Measurements from ENCODE around the gene PRKCH.
A peak's percentile ranks its signal among the peaks of the same experiment; 100 is the strongest.

Gene PRKCH

GRCh38 chr14:61535458-61535857 is 214.1 kb downstream of the PRKCH start:
- Histone ChIP-seq H3K4me2 (ENCODE audit: low read length) (no peak overlapping the region), H3K79me2 (ENCODE audit: control insufficient read depth, insufficient read depth, low read length) (no peaks in the 10 kb centered on the region), H2BK120ac (ENCODE audit: low read depth, low read length) (no peak overlapping the region), H3K79me1 (ENCODE audit: low read length) (no peaks in the 10 kb centered on the region), H4K5ac (ENCODE audit: low read length) (no peak overlapping the region), H3K4me1 (ENCODE audit: control insufficient read depth, low read depth, low read length) (peaks cover 2% of the 10 kb centered on the region), H3K4me3 (ENCODE audit: low read length) (no peak overlapping the region), H4K8ac (ENCODE audit: low read depth, low read length) (no peak overlapping the region), H3K27ac (ENCODE audit: low read depth, low read length) (no peak overlapping the region), H3K27me3 (ENCODE audit: insufficient read depth, low read length, poor library complexity) (no peaks in the 10 kb centered on the region), H3K23ac (ENCODE audit: low read length) (no peak overlapping the region), H3K18ac (ENCODE audit: low read length) (no peak overlapping the region), H3K9ac (ENCODE audit: low read length) (no peak overlapping the region), H2BK5ac (ENCODE audit: low read length) (no peak overlapping the region), H2AK5ac (ENCODE audit: low read length) (no peak overlapping the region), H3K36me3 (ENCODE audit: control insufficient read depth, insufficient read depth, low read length) (no peaks in the 10 kb centered on the region), H3K4ac (ENCODE audit: low read depth, low read length) (no peak overlapping the region), H2BK15ac (replicated peaks; ENCODE audit: low read depth) (no peak overlapping the region), H3K56ac (ENCODE audit: low read length) (no peak overlapping the region)
- DNase-seq = no peak
- no CpG with 5 or more reads among the region's 4 CpGs for WGBS (ENCODE audit: extremely low coverage, insufficient coverage, low lambda C conversion rate)

DNA sequence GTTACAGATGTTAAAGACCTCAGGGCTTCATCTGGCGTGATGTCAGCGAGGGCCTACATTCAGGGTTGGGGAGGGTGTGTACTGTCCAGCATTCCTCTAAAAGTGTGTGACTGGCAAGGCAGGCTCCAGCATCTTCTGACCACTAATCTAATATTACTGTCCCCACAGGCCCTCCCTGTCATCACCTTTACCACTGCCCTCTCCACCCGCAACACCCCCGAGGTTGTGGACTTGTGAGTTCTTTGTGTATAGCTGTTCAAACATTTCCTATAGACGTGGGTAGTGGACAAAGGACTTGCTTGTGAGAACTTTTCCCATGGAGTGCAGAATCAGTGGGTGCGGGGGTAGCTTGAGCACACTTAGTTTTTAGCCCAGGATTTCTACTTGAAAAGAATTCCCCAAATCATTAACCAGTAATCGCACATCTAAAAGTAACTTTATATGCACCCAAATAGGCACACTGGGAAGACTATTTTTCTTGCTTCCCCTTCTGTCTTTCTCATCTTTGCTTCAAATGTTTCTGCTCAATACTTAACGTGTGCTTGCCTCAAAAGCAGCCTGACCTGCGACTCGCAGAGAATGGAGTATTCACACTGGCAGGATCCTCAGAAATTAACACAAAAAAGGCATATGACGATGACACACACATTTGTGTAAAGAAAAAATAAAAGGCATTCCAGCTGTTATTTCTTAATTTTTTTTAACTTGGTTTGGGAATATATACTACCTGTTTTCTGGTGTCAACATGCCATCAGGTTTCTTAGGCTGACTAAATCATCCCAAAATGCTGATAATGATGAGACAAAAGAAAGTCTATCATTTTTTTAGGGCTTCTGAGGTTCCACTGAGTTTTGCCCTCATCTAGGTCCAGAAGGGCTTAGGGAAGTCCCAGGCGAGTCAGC is 215.5 kb downstream of the PRKCH start:
- Histone ChIP-seq H3K27ac (ENCODE audit: low read depth, low read length) (no peak overlapping the region), H3K36me3 (ENCODE audit: control insufficient read depth, insufficient read depth, low read length) (no peaks in the 10 kb centered on the region), H3K18ac (ENCODE audit: low read length) (no peak overlapping the region), H4K5ac (ENCODE audit: low read length) (no peak overlapping the region), H2BK15ac (replicated peaks; ENCODE audit: low read depth) (no peak overlapping the region), H3K79me2 (ENCODE audit: control insufficient read depth, insufficient read depth, low read length) (no peaks in the 10 kb centered on the region), H3K4me1 (ENCODE audit: control insufficient read depth, low read depth, low read length) (peaks cover 2% of the 10 kb centered on the region), H4K8ac (ENCODE audit: low read depth, low read length) (no peak overlapping the region), H2BK120ac (ENCODE audit: low read depth, low read length) (no peak overlapping the region), H3K27me3 (ENCODE audit: insufficient read depth, low read length, poor library complexity) (no peaks in the 10 kb centered on the region), H3K56ac (ENCODE audit: low read length) (no peak overlapping the region), H3K4me2 (ENCODE audit: low read length) (no peak overlapping the region), H2BK5ac (ENCODE audit: low read length) (no peak overlapping the region), H3K4ac (ENCODE audit: low read depth, low read length) (no peak overlapping the region), H3K4me3 (ENCODE audit: low read length) (no peak overlapping the region), H3K23ac (ENCODE audit: low read length) (no peak overlapping the region), H2AK5ac (ENCODE audit: low read length) (no peak overlapping the region), H3K79me1 (ENCODE audit: low read length) (no peaks in the 10 kb centered on the region), H3K9ac (ENCODE audit: low read length) (no peak overlapping the region)
- WGBS (ENCODE audit: extremely low coverage, insufficient coverage, low lambda C conversion rate) = no CpG with 5 or more reads among the region's 12 CpGs
- no peak for DNase-seq

GRCh38 chr14:61537563-61538463 is 216.4 kb downstream of the PRKCH start:
- Histone ChIP-seq H3K27me3 (ENCODE audit: insufficient read depth, low read length, poor library complexity) (no peaks in the 10 kb centered on the region), H2BK5ac (ENCODE audit: low read length) (no peak overlapping the region), H3K27ac (ENCODE audit: low read depth, low read length) (peak overlapping the region; percentile 0), H3K4me3 (ENCODE audit: low read length) (no peak overlapping the region), H3K4ac (ENCODE audit: low read depth, low read length) (no peak overlapping the region), H3K18ac (ENCODE audit: low read length) (no peak overlapping the region), H3K4me1 (ENCODE audit: control insufficient read depth, low read depth, low read length) (peaks cover 2% of the 10 kb centered on the region), H3K23ac (ENCODE audit: low read length) (no peak overlapping the region), H2BK120ac (ENCODE audit: low read depth, low read length) (peak overlapping the region; percentile 5), H3K9ac (ENCODE audit: low read length) (no peak overlapping the region), H3K36me3 (ENCODE audit: control insufficient read depth, insufficient read depth, low read length) (no peaks in the 10 kb centered on the region), H3K79me2 (ENCODE audit: control insufficient read depth, insufficient read depth, low read length) (no peaks in the 10 kb centered on the region), H3K4me2 (ENCODE audit: low read length) (no peak overlapping the region), H3K56ac (ENCODE audit: low read length) (no peak overlapping the region), H2AK5ac (ENCODE audit: low read length) (no peak overlapping the region), H3K79me1 (ENCODE audit: low read length) (no peaks in the 10 kb centered on the region), H4K5ac (ENCODE audit: low read length) (no peak overlapping the region), H4K8ac (ENCODE audit: low read depth, low read length) (no peak overlapping the region), H2BK15ac (replicated peaks; ENCODE audit: low read depth) (no peak overlapping the region)
- DNase-seq = peak; percentile 84
- WGBS (ENCODE audit: extremely low coverage, insufficient coverage, low lambda C conversion rate) = no CpG with 5 or more reads among the region's 8 CpGs

DNA sequence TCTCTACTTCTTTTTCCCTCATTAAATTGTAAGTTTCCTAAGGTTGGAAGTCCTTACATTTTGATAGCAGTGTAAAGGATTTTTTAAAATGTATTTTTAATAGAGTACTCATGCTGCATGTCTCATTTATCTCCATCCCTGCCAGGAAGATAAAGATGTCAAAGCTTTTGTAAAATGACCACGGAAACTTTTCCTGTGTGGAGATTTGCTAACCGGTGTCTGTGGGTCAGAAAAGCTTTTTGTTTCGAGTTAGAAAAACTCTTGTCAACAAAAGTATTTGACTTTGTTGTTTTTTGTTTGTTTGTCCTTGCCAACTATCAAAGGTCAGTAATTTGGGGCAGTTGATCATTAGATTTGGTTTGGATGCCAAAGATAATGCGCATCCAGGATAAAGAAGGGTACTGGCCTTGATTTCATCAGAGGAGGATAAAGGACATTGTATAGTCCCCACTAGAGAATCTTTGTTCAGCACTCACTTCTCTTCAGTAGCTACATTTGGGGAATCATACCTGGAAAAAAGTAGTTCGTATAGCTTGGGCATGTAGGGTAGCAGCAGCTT is 217.2 kb downstream of the PRKCH start:
- Histone ChIP-seq H3K18ac (ENCODE audit: low read length) (no peak overlapping the region), H3K4me1 (ENCODE audit: control insufficient read depth, low read depth, low read length) (peaks cover 2% of the 10 kb centered on the region), H3K9ac (ENCODE audit: low read length) (no peak overlapping the region), H2BK5ac (ENCODE audit: low read length) (no peak overlapping the region), H2BK120ac (ENCODE audit: low read depth, low read length) (no peak overlapping the region), H3K4me2 (ENCODE audit: low read length) (no peak overlapping the region), H3K4ac (ENCODE audit: low read depth, low read length) (no peak overlapping the region), H3K4me3 (ENCODE audit: low read length) (no peak overlapping the region), H2AK5ac (ENCODE audit: low read length) (no peak overlapping the region), H3K27ac (ENCODE audit: low read depth, low read length) (no peak overlapping the region), H3K79me2 (ENCODE audit: control insufficient read depth, insufficient read depth, low read length) (no peaks in the 10 kb centered on the region), H3K56ac (ENCODE audit: low read length) (no peak overlapping the region), H3K23ac (ENCODE audit: low read length) (no peak overlapping the region), H4K5ac (ENCODE audit: low read length) (no peak overlapping the region), H3K79me1 (ENCODE audit: low read length) (no peaks in the 10 kb centered on the region), H3K27me3 (ENCODE audit: insufficient read depth, low read length, poor library complexity) (no peaks in the 10 kb centered on the region), H2BK15ac (replicated peaks; ENCODE audit: low read depth) (no peak overlapping the region), H3K36me3 (ENCODE audit: control insufficient read depth, insufficient read depth, low read length) (no peaks in the 10 kb centered on the region), H4K8ac (ENCODE audit: low read depth, low read length) (no peak overlapping the region)
- WGBS (ENCODE audit: extremely low coverage, insufficient coverage, low lambda C conversion rate) = no CpG with 5 or more reads among the region's 5 CpGs
- DNase-seq = no peak

GRCh38 chr14:61539631-61540030 is 218.3 kb downstream of the PRKCH start:
- DNase-seq = no peak
- no CpG with 5 or more reads among the region's 5 CpGs for WGBS (ENCODE audit: extremely low coverage, insufficient coverage, low lambda C conversion rate)
- H3K4ac ChIP-seq (ENCODE audit: low read depth, low read length) = no peak overlapping the region
- H3K27ac ChIP-seq (ENCODE audit: low read depth, low read length) = no peak overlapping the region
- no peak overlapping the region for H2AK5ac ChIP-seq (ENCODE audit: low read length)
- H4K5ac ChIP-seq (ENCODE audit: low read length) = no peak overlapping the region
- H3K18ac ChIP-seq (ENCODE audit: low read length) = no peak overlapping the region
- H2BK5ac ChIP-seq (ENCODE audit: low read length) = no peak overlapping the region
- no peaks in the 10 kb centered on the region for H3K79me1 ChIP-seq (ENCODE audit: low read length)
- H3K4me1 ChIP-seq (ENCODE audit: control insufficient read depth, low read depth, low read length) = peaks cover 2% of the 10 kb centered on the region
- no peak overlapping the region for H3K23ac ChIP-seq (ENCODE audit: low read length)
- H2BK120ac ChIP-seq (ENCODE audit: low read depth, low read length) = no peak overlapping the region
- no peaks in the 10 kb centered on the region for H3K27me3 ChIP-seq (ENCODE audit: insufficient read depth, low read length, poor library complexity)
- no peaks in the 10 kb centered on the region for H3K36me3 ChIP-seq (ENCODE audit: control insufficient read depth, insufficient read depth, low read length)
- H2BK15ac ChIP-seq (replicated peaks; ENCODE audit: low read depth) = no peak overlapping the region
- H4K8ac ChIP-seq (ENCODE audit: low read depth, low read length) = no peak overlapping the region
- no peak overlapping the region for H3K4me3 ChIP-seq (ENCODE audit: low read length)
- H3K79me2 ChIP-seq (ENCODE audit: control insufficient read depth, insufficient read depth, low read length) = no peaks in the 10 kb centered on the region
- no peak overlapping the region for H3K4me2 ChIP-seq (ENCODE audit: low read length)
- H3K9ac ChIP-seq (ENCODE audit: low read length) = no peak overlapping the region
- no peak overlapping the region for H3K56ac ChIP-seq (ENCODE audit: low read length)
